ENCODE measurements around the gene SCN1A.
"Not testable (repeated sequence)": the region's sequence is repeated elsewhere in the genome, so short reads cannot be mapped to it uniquely, and the experiment has no call there.

SCN1A gene

DNA sequence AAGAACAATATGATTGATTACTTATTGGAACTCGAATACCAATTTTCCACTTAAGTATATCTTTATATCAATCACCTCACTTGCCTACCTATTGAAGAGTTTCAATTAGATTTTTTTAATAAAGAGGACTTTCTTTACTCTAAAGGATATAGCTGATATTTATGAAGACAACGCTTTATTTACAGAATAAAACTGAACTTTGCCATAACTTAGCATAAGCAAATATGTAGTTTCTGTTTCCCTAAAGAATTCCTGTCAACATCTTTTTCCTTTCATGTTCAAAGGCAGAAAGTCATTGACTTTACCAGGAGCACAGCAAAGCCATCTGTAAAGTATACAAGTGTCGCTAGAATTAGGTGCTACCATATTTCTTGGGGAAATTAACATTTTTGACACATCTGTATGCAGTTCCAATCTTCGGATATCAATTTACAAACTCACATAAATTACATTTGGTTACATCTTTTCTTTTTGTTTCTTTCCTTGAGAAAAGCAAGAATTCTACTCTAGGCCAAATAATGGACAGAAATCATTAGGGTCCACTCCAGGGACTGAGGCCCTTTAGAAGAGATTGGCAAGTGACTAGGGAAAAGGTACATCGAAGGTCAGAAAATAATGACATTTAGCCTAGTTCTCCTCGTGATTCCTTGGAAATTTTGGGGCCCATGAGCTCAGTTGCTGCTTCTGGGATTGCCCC is 7.5 kb upstream of the SCN1A start:
- DNase-seq = no peak

DNA sequence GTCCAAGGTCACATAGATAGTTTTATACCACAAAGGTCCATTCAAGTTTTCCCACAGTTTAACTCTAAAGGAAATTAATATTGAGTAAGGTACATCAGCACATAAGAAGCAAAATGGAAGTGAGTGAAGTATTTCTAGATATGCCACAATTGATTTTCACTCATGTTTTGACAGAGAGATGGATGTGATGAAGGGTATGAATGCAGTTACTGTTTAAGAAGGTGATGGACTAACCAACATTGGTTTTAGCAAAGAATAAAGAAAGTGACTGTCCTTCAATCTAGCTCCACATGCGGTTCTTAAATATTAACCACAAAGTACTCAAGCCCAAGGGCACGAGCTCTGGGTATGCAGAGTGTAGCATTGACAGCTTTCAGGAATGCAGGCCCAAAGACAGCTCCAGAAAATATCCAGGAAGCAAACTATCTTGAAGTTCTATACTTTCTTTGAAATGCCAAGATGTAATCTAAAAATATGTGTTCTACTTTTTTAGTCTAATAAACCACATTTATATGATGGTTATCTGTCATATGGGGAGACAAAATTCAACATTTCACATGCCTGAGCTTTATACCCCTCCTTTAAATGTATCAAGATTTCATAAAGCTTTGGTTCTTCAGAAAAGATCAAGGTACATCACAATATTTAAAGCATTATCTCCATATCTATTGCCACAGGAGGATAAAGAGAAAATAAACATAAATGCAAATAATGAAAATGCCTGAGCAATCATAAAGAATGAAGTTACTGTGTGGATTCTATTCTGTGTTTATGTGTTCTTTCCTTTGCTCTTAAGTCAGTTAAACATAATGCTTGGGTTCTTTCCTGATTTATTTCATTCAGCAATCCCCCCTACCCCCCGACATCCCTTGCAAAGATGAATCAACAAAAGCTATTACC is 6.7 kb upstream of the SCN1A start:
- no peak for DNase-seq

DNA sequence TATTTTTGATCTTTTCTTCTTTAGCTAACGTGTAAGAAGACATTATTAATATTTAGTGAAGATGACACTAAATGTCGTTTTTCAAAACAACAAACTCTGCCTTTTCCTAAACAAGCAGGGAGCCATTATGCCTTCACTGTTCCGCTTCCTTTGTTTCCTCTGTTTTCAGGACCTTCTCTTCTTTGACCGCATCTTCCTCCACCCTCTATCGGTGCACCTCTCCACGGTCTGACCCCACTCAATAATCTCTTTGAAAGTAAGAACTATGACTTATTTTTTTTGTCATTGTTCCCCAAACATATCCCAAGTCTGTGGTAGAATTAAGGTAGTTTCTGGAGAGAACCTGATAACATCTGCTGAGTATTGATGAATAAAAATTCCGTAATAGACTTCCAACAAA is 5.8 kb upstream of the SCN1A start:
- DNase-seq = no peak

- no peak for DNase-seq
Observed at GRCh38 chr2:166128156-166128505, 311 bp upstream of the SCN1A start.

- no peak for DNase-seq
Observed at GRCh38 chr2:166126007-166126639, 1.7 kb downstream of the SCN1A start.

GRCh38 chr2:166125557-166125956 is 2.3 kb downstream of the SCN1A start:
- DNase-seq = no peak

DNA sequence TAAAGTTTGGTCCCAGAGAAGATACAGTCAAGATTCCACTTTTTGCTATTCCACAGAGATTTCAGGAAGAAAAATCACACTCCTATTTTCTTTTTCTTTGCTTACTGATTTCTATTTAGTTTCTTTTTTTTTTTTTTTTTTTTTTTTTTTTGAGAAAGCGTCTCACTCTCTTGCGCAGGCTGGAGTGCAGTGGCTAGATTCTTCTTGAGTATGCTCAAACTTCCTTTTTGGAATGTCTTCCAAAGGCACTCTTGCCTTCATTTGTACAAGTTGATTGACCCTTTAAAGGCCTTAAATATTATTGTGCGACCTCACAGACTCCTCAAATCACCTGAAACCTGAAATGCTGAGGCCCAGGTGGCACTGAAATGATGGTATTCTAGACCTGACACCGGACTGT is 9.6 kb downstream of the SCN1A start:
- DNase-seq = no peak

- no peak for DNase-seq
Observed at GRCh38 chr2:166117491-166117890, 10.3 kb downstream of the SCN1A start.

GRCh38 chr2:166115589-166115988 is 12.2 kb downstream of the SCN1A start:
- DNase-seq = no peak

- no peak for DNase-seq
Observed at GRCh38 chr2:166112193-166112605, 15.6 kb downstream of the SCN1A start.

- peak; percentile 55 for DNase-seq
Observed at GRCh38 chr2:166106431-166107015, 21.3 kb downstream of the SCN1A start.

DNA sequence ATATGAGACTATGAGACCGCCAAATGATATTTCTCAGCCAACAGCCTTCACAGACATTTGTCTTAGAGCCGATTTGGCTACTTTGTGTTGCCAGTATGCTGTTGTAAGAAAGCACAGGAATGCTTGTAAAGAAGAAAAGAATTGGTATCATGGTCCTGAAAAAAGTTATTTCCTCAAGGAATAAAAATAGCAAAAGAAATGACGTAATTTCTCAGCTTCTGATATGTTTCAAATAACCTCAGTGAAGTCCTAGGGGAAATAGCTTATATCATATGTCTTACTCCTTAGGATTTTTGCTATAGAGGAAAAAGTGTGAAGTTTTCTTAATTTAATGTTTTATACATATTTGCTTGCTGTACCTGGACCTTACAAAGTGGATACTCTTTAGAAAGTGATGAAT is 23.0 kb downstream of the SCN1A start:
- no peak for DNase-seq

DNA sequence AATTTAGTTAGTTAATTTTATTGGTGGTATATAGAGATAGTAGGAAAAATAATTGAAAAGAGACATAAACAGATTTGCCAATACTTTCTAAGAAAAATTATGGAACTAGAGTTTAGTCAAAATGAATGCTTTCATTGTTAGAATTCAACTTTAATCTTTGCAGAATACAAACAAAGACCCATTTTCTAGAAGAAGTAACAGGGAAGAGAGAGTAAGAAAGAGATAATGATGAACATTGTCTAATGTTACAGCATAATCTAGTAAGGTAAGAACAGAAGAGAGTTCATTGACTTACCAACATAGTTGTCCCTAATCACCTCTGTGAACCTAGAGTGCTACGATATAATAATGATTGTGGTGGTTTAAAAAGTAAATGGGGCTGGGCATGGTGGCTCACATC is 23.7 kb downstream of the SCN1A start:
- no peak for DNase-seq

DNA sequence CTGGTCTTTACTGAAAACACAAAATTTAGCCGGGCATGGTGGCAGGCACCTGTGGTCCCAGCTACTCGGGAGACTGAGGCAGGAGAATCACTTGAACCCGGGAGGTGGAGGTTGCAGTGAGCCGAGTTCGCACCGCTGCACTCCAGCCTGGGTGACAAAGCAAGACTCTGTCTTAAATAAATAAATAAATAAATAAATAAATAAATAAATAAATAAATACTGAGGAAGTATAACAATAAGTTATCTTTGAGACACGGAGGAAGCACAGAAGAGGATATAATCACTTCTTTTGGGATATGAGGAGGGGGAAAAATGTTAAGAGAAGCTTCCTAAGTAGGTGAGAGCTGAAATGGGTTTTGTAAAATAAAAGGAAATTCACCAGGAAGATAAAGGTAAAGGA is 24.5 kb downstream of the SCN1A start:
- not testable (repeated sequence) for DNase-seq

DNA sequence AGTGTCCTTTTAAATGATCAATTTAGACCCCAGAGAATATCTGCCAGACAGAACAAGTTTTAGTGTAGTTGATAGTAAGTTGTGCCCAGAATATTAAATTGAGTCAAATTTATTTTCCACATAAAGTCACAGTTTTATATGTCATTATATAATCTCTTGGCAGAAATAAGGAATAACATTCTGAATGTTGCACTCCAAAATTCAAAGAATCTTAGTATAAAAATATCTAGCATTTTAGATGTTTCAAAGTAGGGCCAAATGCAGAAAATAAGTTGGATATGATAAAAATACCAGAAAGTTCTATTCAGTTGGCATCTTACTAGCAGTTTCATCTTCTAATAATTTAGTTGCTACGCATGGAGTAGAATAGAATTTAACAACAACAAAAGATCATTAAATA is 33.5 kb downstream of the SCN1A start:
- DNase-seq = no peak

GRCh38 chr2:166092889-166093288 is 34.9 kb downstream of the SCN1A start:
- peak; percentile 82 for DNase-seq

DNA sequence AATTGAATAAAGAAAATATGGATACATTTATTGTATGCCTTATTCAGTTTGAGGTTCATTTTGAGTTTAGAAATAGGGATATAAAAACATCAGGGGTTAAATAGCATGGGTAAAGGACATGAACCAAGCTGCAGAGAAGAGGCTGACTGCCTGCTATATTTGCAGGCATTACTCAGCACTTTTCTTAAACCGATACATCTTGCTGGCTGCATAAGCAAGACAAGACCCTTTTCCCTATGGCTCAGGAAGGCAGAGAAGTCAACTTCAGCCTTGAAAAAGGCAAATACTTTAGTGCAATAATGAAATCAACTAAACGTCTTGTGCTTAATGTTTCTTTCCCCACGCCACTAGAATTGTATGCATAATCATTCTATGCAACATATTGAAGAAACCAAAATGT is 36.4 kb downstream of the SCN1A start:
- no peak for DNase-seq

- peak; percentile 55 for DNase-seq
Observed at GRCh38 chr2:166090908-166091307, 36.9 kb downstream of the SCN1A start.

GRCh38 chr2:166090346-166090745 is 37.5 kb downstream of the SCN1A start:
- peak; percentile 75 for DNase-seq

GRCh38 chr2:166088634-166089033 is 39.2 kb downstream of the SCN1A start:
- DNase-seq = peak; percentile 51

- DNase-seq = no peak
Observed at GRCh38 chr2:166084301-166084700, 43.5 kb downstream of the SCN1A start.

DNA sequence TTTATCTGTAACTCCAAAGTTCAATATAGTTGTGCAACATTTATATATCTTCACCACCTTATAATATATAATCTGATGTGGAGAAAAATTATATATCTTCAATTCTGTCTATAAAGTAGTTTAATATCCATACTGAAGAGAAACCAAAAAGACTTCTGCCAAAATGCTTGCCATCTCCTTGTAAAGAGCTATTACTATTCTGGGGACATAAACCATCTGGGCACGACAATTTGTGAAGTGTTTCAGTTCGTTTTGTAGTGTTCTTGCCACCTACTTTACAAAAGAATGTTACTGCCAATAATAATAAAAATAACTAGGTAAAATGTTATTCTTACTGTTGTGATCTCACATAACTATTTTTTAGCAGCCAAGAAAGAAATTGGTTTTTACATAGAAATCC is 45.1 kb downstream of the SCN1A start:
- DNase-seq = no peak

- no peak for DNase-seq
Observed at GRCh38 chr2:166081852-166082251, 46.0 kb downstream of the SCN1A start.

Measured in suppressor macrophage treated with lipopolysaccharide for 4 hours (primary cell).